Erythroblast (primary cell): Measurements from ENCODE around the gene FAAP100.

Source experiments
- GATA1 ChIP-seq: IDR thresholded peaks from 2 replicates; pipeline ENCODE4 v1.6.1; 2011; ENCODE audit warnings: low read depth, mild to moderate bottlenecking, control low read depth, low read length, moderate library complexity
- POLR2A ChIP-seq: IDR thresholded peaks from 2 replicates; pipeline ENCODE4 v1.6.1; 2011; ENCODE audit warnings: mild to moderate bottlenecking, low read length

GRCh38 chr17:81573794-81574642 is 21.9 kb upstream of the FAAP100 start:
- TF ChIP-seq POLR2A, result no peak
- TF ChIP-seq GATA1, result no peak
